ENCODE data around the gene GMPPB.
"Not testable (repeated sequence)": the region's sequence is repeated elsewhere in the genome, so short reads cannot be mapped to it uniquely, and the experiment has no call there.

GMPPB gene

DNA sequence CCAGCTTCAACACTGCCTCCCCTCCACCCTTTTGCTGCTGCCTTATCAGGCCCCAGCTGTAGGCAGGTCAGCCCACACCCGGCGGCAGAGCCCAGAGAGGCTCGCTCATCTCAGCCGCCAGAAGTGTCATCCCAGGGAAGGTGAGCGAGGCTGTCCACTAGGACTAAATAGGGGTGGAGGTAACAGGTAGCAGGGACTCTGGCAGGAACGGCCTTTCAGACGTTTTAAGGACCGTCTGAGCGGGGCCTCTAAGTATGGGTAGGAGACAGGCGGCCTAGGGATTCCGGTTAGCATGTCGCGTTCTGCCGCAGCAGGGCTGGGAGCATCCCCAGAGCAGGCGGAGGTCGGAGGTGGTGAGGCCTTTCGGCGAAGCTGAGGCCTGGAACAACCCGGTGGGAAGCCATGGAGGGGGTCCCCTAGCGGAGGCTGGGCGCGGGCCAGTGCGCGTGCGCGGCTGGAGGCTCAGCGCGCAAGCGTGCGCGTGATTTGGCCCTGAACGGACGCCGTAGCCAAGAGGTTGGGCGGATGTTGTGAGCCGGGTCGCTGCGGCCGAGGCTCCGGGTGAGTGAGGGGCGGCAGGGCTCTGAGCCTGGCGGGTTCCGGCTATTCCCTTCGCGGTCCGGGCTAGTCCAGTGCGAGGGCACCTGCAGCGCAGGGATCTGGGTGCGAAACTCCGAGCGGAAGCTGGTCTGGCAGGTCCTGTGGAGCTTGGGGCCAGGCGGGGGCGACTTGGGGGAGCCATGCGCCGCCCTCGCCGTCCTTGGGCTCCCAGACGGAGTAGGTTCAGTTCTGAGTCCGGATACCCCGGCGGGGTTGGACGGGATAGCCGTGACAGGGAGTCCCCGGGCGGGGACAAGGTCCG lies 34.5 kb downstream of the GMPPB start, which contains the start of the genes MST1 and RNF123:
Gene MST1 (minus strand): TSS at position 429 of the 862 bp plus-strand sequence. CDS start 783 bp downstream, outside the sequence.
Gene RNF123 (plus strand): TSS at position 512 of the 862 bp plus-strand sequence. CDS start 1,609 bp downstream, outside the sequence.
- DNase-seq (ENCODE audit: low spot score): peak; percentile 90

GRCh38 chr3:49688338-49689045 lies 35.3 kb downstream of the GMPPB start:
- not testable (repeated sequence) for DNase-seq (ENCODE audit: low spot score)

- DNase-seq (ENCODE audit: low spot score): not testable (repeated sequence)
Observed at GRCh38 chr3:49687424-49687795, 36.3 kb downstream of the GMPPB start.

GRCh38 chr3:49686769-49687423 lies 36.9 kb downstream of the GMPPB start:
- DNase-seq (ENCODE audit: low spot score): peak; percentile 17

DNA sequence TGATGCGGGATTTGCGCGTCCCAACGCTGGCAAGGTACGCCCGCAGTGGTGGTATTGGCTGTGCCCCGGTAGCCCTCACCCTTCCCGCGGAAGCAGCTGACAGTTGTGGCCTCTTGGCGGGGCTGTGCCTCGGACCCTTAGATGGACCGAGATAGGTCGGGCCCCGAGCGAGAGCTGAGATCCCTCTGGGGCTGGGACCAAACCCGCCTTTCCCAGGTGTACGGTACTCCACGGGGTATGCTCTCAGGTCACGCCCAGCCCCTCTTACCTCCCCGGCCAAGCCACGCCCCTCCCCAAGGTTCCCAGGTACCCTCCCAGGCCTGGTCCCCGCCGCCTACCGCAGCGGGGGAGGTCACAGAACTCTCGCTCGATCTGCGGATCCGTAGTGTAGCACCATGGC lies 37.4 kb downstream of the GMPPB start:
- DNase-seq (ENCODE audit: low spot score): not testable (repeated sequence)

- DNase-seq (ENCODE audit: low spot score): not testable (repeated sequence)
Observed at GRCh38 chr3:49685846-49686245, 37.9 kb downstream of the GMPPB start.

GRCh38 chr3:49685103-49685502 lies 38.6 kb downstream of the GMPPB start:
- not testable (repeated sequence) for DNase-seq (ENCODE audit: low spot score)

- not testable (repeated sequence) for DNase-seq (ENCODE audit: low spot score)
Observed at GRCh38 chr3:49684453-49684852, 39.3 kb downstream of the GMPPB start.

- DNase-seq (ENCODE audit: low spot score): no peak
Observed at GRCh38 chr3:49683162-49683561, 40.6 kb downstream of the GMPPB start.

GRCh38 chr3:49681543-49681942 lies 42.2 kb downstream of the GMPPB start:
- no peak for DNase-seq (ENCODE audit: low spot score)

GRCh38 chr3:49681232-49681522 lies 42.6 kb downstream of the GMPPB start:
- DNase-seq (ENCODE audit: low spot score): no peak

- no peak for DNase-seq (ENCODE audit: low spot score)
Observed at GRCh38 chr3:49680493-49681231, 43.1 kb downstream of the GMPPB start.

DNA sequence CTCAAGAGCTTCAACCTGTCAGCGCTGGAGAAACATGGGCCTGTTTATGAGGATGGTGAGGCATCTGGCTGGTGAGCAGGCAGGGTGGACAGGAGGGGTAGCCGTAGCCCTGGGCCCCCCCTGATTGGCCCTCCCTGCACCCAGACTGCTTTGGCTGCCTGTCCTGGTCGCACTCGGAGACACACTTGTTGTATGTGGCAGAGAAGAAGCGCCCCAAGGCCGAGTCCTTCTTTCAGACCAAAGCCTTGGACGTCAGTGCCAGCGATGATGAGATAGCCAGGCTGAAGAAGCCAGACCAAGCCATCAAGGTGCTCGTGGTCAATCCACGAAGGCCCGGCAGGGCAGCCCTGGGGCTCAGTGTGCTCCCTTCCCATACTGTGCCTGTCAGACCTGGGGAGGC lies 47.8 kb downstream of the GMPPB start:
- no peak for DNase-seq (ENCODE audit: low spot score)

DNA sequence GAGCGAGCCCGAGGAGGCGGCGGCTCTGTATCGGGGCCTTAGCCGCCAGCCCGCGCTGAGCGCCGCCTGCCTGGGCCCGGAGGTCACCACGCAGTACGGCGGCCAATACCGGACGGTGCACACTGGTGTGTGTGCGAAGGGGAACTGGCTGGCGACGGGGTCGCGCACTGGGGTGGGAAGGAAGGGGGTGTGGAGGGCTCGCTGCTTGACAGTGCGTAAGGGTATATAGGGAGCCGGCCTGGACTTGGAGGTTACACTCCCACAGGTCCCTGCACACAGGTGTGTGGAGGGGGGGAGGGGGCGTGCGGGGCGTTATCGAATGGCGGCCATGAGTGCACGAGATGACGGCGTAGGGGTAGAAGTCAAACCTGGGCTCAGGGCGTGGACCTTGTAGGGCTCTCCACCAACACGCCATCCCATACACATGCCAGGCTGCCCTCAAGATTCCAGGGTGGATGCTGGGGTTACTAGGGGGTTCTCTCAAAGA lies 49.2 kb downstream of the GMPPB start:
- DNase-seq (ENCODE audit: low spot score): no peak

DNA sequence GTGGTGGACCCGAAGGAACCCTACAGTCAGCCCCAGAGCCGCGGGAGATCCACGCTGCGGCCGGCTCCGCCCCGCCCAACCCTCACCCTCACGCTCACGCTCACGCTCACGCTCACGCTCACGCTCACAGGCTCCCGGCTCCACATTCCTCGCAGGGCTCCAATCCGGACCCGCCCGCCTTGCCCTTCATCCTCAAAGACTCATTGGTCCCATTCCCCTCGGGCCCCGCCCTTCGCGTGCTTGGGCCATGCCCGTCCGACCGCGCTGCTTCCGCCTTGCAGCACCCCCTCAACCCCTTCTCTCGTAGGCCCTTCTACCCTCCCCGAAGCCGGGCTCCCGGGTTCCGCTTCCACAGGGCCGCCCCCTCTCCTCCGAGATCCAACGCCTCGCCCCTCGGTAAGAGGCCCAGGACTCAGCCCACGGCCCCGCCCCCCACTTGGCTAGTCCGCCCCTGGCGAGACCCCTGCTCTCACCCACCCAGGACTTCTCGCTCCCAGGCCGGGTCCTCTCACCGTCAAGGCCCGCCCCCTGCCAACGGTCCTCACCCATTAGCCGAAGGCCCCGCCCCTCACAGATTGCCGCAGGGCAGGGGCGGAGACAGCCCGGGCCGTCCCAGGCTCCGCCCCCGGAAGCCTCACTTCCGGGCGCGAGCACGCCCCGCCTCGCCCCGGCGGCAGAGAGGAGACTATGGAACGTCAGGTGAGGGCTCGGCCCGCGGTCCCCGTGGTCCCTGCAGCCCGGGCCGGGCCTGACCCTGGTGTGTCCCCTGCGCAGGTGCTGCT lies 49.8 kb downstream of the GMPPB start, which contains the start of gene APEH:
Gene APEH (plus strand): TSS at position 637 of the 782 bp plus-strand sequence. CDS start 51 bp downstream, at position 688.
- DNase-seq (ENCODE audit: low spot score): peak; percentile 98

GRCh38 chr3:49673121-49673714 lies 50.5 kb downstream of the GMPPB start:
- DNase-seq (ENCODE audit: low spot score): peak; percentile 56

GRCh38 chr3:49671291-49672288 lies 52.2 kb downstream of the GMPPB start:
- DNase-seq (ENCODE audit: low spot score): peak; percentile 65

- no peak for DNase-seq (ENCODE audit: low spot score)
Observed at GRCh38 chr3:49670940-49671290, 52.8 kb downstream of the GMPPB start.

Data from LoVo (cell line).